Pons (tissue), 1 donor: ENCODE data around the gene NDRG3.
"Not testable (repeated sequence)": the region's sequence is repeated elsewhere in the genome, so short reads cannot be mapped to it uniquely, and the experiment has no call there.

Experiments
- DNase-seq: peaks from one replicate; pipeline ENCODE4 v3.0.0-alpha.2; 2016; ENCODE audit warnings: low spot score

The NDRG3 gene

GRCh38 chr20:36687850-36688249 lies 58.0 kb downstream of the NDRG3 start:
- no peak for DNase-seq

- DNase-seq = no peak
These were observed 58.9 kb downstream of the NDRG3 start for GRCh38 chr20:36686944-36687343.

GRCh38 chr20:36686504-36686903 lies 59.4 kb downstream of the NDRG3 start:
- peak; percentile 2 for DNase-seq

GRCh38 chr20:36684747-36685146 lies 61.1 kb downstream of the NDRG3 start:
- no peak for DNase-seq

- no peak for DNase-seq
These were observed 63.6 kb downstream of the NDRG3 start for GRCh38 chr20:36682311-36682710.

- DNase-seq = no peak
These were observed 68.5 kb downstream of the NDRG3 start for GRCh38 chr20:36677422-36677771.

GRCh38 chr20:36676701-36677421 lies 69.0 kb downstream of the NDRG3 start:
- no peak for DNase-seq

GRCh38 chr20:36675545-36675944 lies 70.3 kb downstream of the NDRG3 start:
- not testable (repeated sequence) for DNase-seq

- no peak for DNase-seq
These were observed 72.9 kb downstream of the NDRG3 start for GRCh38 chr20:36672991-36673390.

GRCh38 chr20:36670665-36671357 lies 75.1 kb downstream of the NDRG3 start:
- DNase-seq = no peak

GRCh38 chr20:36666181-36666740 lies 79.6 kb downstream of the NDRG3 start:
- DNase-seq = peak; percentile 26

- no peak for DNase-seq
These were observed 82.9 kb downstream of the NDRG3 start for GRCh38 chr20:36663031-36663430.

GRCh38 chr20:36658300-36658699 lies 87.6 kb downstream of the NDRG3 start:
- DNase-seq = no peak

GRCh38 chr20:36656733-36657132 lies 89.2 kb downstream of the NDRG3 start:
- DNase-seq = no peak

- DNase-seq = no peak
These were observed 90.9 kb downstream of the NDRG3 start for GRCh38 chr20:36655004-36655403.

GRCh38 chr20:36654506-36654905 lies 91.4 kb downstream of the NDRG3 start:
- DNase-seq = no peak

- no peak for DNase-seq
These were observed 92.4 kb downstream of the NDRG3 start for GRCh38 chr20:36653456-36653855.

GRCh38 chr20:36647196-36648121 lies 98.4 kb downstream of the NDRG3 start:
- no peak for DNase-seq

- DNase-seq = no peak
These were observed 99.2 kb downstream of the NDRG3 start for GRCh38 chr20:36646678-36647077.

GRCh38 chr20:36645998-36646397 lies 99.9 kb downstream of the NDRG3 start, which contains the start of gene SLA2:
SLA2 (minus strand) TSS chr20:36646196; CDS start chr20:36641335, 4,861 bp downstream.
- DNase-seq = no peak

- no peak for DNase-seq
These were observed 100.5 kb downstream of the NDRG3 start for GRCh38 chr20:36645353-36645752.

GRCh38 chr20:36644706-36645095 lies 101.2 kb downstream of the NDRG3 start:
- no peak for DNase-seq
